Activated B cell treated with CpG ODN at 0.5 μM for 24 hours (primary cell): ENCODE data around the gene CACNA1I. TPM values are rescaled to one million over a fixed set of nuclear protein-coding genes. Genes with fewer than 3 reads are reported as not detected.

Experiments
- ATAC-seq: fragments of 200-7000 bp; cut with Tn5 transposase; one replicate; pipeline ENCODE4 v1.10.0; 2021; ENCODE audit warnings: low read depth, mild to moderate bottlenecking, moderate library complexity
- CTCF ChIA-PET: fragments of 350-600 bp; sonication (Branson Sonifier 250); formaldehyde crosslinking; loops from one replicate; lab custom pipeline; 2021; ENCODE audit warnings: antibody characterized with exemption; lab: Charles Lee
- POLR2A ChIA-PET: fragments of 350-600 bp; sonication (Branson Sonifier 250); formaldehyde crosslinking; loops from one replicate; lab custom pipeline; 2021; ENCODE audit warnings: antibody characterized with exemption; lab: Charles Lee
- DNase-seq: peaks from one replicate; pipeline ENCODE4 v3.0.0; 2022
- H3K27ac Mint-ChIP-seq: one replicate; pipeline ENCODE4 v1.8.0; 2020; ENCODE audit warnings: mixed read lengths
- H3K27me3 Mint-ChIP-seq: one replicate; pipeline ENCODE4 v1.8.0; 2021; ENCODE audit warnings: mixed read lengths
- H3K36me3 Mint-ChIP-seq: one replicate; pipeline ENCODE4 v1.8.0; 2021; ENCODE audit warnings: low read depth, mixed read lengths
- H3K4me1 Mint-ChIP-seq: one replicate; pipeline ENCODE4 v1.8.0; 2021; ENCODE audit warnings: mixed read lengths
- H3K4me3 Mint-ChIP-seq: one replicate; pipeline ENCODE4 v1.8.0; 2020; ENCODE audit warnings: mild to moderate bottlenecking, mixed read lengths
- H3K9me3 Mint-ChIP-seq: one replicate; pipeline ENCODE4 v1.8.0; 2020; ENCODE audit warnings: mixed read lengths
- CTCF ChIP-seq: fragments of 200-600 bp; IDR thresholded peaks from one replicate; pipeline ENCODE4 v1.8.0; 2022; ENCODE audit warnings: antibody characterized with exemption, mild to moderate bottlenecking
- intact Hi-C: fragments of 100-400 bp; cut with micrococcal nuclease; formaldehyde crosslinking; loops from one replicate; pipeline ENCODE4 v1.15.1; 2024
- total RNA-seq: library from RNA; stranded (reverse); gene quantifications from 2 replicates; pipeline ENCODE4 v1.2.3, GENCODE V29; 2022

Gene CACNA1I
- total RNA-seq, 1 donor from 2014 or later, result not detected

- Mint-ChIP-seq H3K4me1 (peaks cover 11% of the 10 kb centered on the region), H3K9me3 (no peaks in the 10 kb centered on the region), H3K27ac (no peak overlapping the region), H3K36me3 (no peaks in the 10 kb centered on the region), H3K27me3 (peaks cover 4% of the 10 kb centered on the region), H3K4me3 (no peak overlapping the region)
- ChIA-PET CTCF (no interaction called here), POLR2A (no interaction called here)
- ATAC-seq (no peak), DNase-seq (no peak)
- no peak for TF ChIP-seq CTCF
- intact Hi-C loops, result no loop called here
These were observed 143.3 kb downstream of the CACNA1I start for GRCh38 chr22:39713799-39714290.

- Mint-ChIP-seq H3K4me1 (peaks cover 11% of the 10 kb centered on the region), H3K27me3 (peaks cover 3% of the 10 kb centered on the region), H3K27ac (no peak overlapping the region), H3K36me3 (no peaks in the 10 kb centered on the region), H3K4me3 (no peak overlapping the region), H3K9me3 (no peaks in the 10 kb centered on the region)
- intact Hi-C loops, result no loop called here
- DNase-seq (no peak), ATAC-seq (no peak)
- ChIA-PET POLR2A (no interaction called here), CTCF (no interaction called here)
- no peak for TF ChIP-seq CTCF
These were observed 143.8 kb downstream of the CACNA1I start for GRCh38 chr22:39714321-39714720.

- H3K36me3 Mint-ChIP-seq, result no peaks in the 10 kb centered on the region
- ChIA-PET CTCF (no interaction called here), POLR2A (no interaction called here)
- H3K27ac Mint-ChIP-seq, result no peak overlapping the region
- H3K27me3 Mint-ChIP-seq, result peaks cover 8% of the 10 kb centered on the region
- intact Hi-C loops, result no loop called here
- peaks cover 11% of the 10 kb centered on the region for H3K4me1 Mint-ChIP-seq
- H3K4me3 Mint-ChIP-seq, result no peak overlapping the region
- no peak for ATAC-seq
- no peak for DNase-seq
- no peak for TF ChIP-seq CTCF
- no peaks in the 10 kb centered on the region for H3K9me3 Mint-ChIP-seq
These were observed 145.4 kb downstream of the CACNA1I start for GRCh38 chr22:39715778-39716495.

- H3K36me3 Mint-ChIP-seq, result no peaks in the 10 kb centered on the region
- no peaks in the 10 kb centered on the region for H3K9me3 Mint-ChIP-seq
- H3K27me3 Mint-ChIP-seq, result peaks cover 8% of the 10 kb centered on the region
- intact Hi-C loops, result no loop called here
- no peak overlapping the region for H3K4me3 Mint-ChIP-seq
- DNase-seq, result no peak
- CTCF ChIA-PET, result no interaction called here
- H3K27ac Mint-ChIP-seq, result no peak overlapping the region
- ATAC-seq, result no peak
- peaks cover 11% of the 10 kb centered on the region for H3K4me1 Mint-ChIP-seq
- TF ChIP-seq CTCF, result no peak
- POLR2A ChIA-PET, result no interaction called here
These were observed 146.0 kb downstream of the CACNA1I start for GRCh38 chr22:39716534-39716933.

GRCh38 chr22:39717099-39717498 is 146.5 kb downstream of the CACNA1I start:
- no peak overlapping the region for H3K27ac Mint-ChIP-seq

More at GRCh38 chr22:39717099-39717498, 146.5 kb downstream of the CACNA1I start:
- ATAC-seq (no peak), DNase-seq (no peak)
- Mint-ChIP-seq H3K27me3 (peaks cover 5% of the 10 kb centered on the region), H3K4me3 (no peak overlapping the region), H3K4me1 (peaks cover 11% of the 10 kb centered on the region), H3K36me3 (no peaks in the 10 kb centered on the region), H3K9me3 (no peaks in the 10 kb centered on the region)
- ChIA-PET POLR2A (no interaction called here), CTCF (no interaction called here)
- intact Hi-C loops, result no loop called here
- no peak for TF ChIP-seq CTCF
